BLaER1 (cell line): Measurements from ENCODE around the gene SWSAP1.

Experiments
- H3K27ac ChIP-seq: shearing (Covaris generic); formaldehyde crosslinking; 2 replicates; pipeline ENCODE4 v1.8.1; 2022
- H3K27me3 ChIP-seq: shearing (Covaris generic); formaldehyde crosslinking; 2 replicates; pipeline ENCODE4 v1.8.1; 2022
- H3K36me3 ChIP-seq: shearing (Covaris generic); formaldehyde crosslinking; 2 replicates; pipeline ENCODE4 v1.8.1; 2022
- H3K4me1 ChIP-seq: shearing (Covaris generic); formaldehyde crosslinking; 2 replicates; pipeline ENCODE4 v1.8.1; 2022
- H3K4me2 ChIP-seq: shearing (Covaris generic); formaldehyde crosslinking; 2 replicates; pipeline ENCODE4 v1.8.1; 2022
- H3K4me3 ChIP-seq: shearing (Covaris generic); formaldehyde crosslinking; 2 replicates; pipeline ENCODE4 v1.8.1; 2022
- H3K9ac ChIP-seq: shearing (Covaris generic); formaldehyde crosslinking; 2 replicates; pipeline ENCODE4 v1.8.1; 2022
- H3K9me3 ChIP-seq: shearing (Covaris generic); formaldehyde crosslinking; 2 replicates; pipeline ENCODE4 v1.8.1; 2022
- H4K20me1 ChIP-seq: shearing (Covaris generic); formaldehyde crosslinking; 2 replicates; pipeline ENCODE4 v1.8.1; 2022
- Cebpa-rat ChIP-seq: shearing (Covaris generic); IDR thresholded peaks from 2 replicates; pipeline ENCODE4 v1.8.1; 2022

The SWSAP1 gene

GRCh38 chr19:11387162-11388034 lies 12.9 kb downstream of the SWSAP1 start:
- Histone ChIP-seq H3K9ac (peak overlapping the region; percentile 12; the same call in 1 of the 2 replicates), H3K27me3 (peaks cover 5% of the 10 kb centered on the region; the same call in 1 of the 2 replicates), H3K9me3 (peaks cover 11% of the 10 kb centered on the region), H3K4me1 (peaks cover 40% of the 10 kb centered on the region), H4K20me1 (no peaks in the 10 kb centered on the region; the same call in 1 of the 2 replicates), H3K36me3 (no peaks in the 10 kb centered on the region), H3K4me2 (peak overlapping the region; percentile 72), H3K4me3 (no peak overlapping the region), H3K27ac (no peak overlapping the region)
- TF ChIP-seq Cebpa-rat, result no peak

DNA sequence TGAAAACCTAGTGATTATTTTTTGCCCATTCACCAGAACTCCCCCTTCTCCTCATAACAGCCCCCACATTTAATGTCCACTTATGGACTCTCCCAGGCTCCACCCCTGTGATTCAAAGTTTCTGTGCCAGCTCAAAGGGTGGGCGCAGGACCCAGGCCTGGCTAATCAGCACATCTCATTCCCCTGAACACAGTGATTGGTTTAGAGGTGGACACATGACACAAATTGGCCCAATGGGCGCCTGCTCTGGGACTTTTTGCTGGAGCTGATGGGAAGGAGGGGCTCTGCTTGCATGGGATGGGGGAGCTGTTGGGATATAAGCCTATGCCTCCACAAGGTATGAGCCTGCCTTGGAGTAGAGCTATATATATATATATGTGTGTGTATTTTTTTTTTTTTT lies 15.9 kb downstream of the SWSAP1 start:
- no peak overlapping the region for H3K4me2 ChIP-seq
- H4K20me1 ChIP-seq, result no peaks in the 10 kb centered on the region
- no peak for TF ChIP-seq Cebpa-rat
- no peak overlapping the region for H3K4me3 ChIP-seq
- H3K4me1 ChIP-seq, result peaks cover 15% of the 10 kb centered on the region
- no peaks in the 10 kb centered on the region for H3K27me3 ChIP-seq
- H3K36me3 ChIP-seq, result no peaks in the 10 kb centered on the region
- no peak overlapping the region for H3K9ac ChIP-seq
- H3K27ac ChIP-seq, result no peak overlapping the region
- peaks cover 11% of the 10 kb centered on the region for H3K9me3 ChIP-seq

- H3K27me3 ChIP-seq, result no peaks in the 10 kb centered on the region
- H3K27ac ChIP-seq, result no peak overlapping the region
- H3K4me1 ChIP-seq, result peaks cover 15% of the 10 kb centered on the region
- H3K4me3 ChIP-seq, result no peak overlapping the region
- H3K9ac ChIP-seq, result no peak overlapping the region
- H3K36me3 ChIP-seq, result no peaks in the 10 kb centered on the region
- TF ChIP-seq Cebpa-rat, result no peak
- peaks cover 11% of the 10 kb centered on the region for H3K9me3 ChIP-seq
- H3K4me2 ChIP-seq, result no peak overlapping the region
- no peaks in the 10 kb centered on the region for H4K20me1 ChIP-seq
Observed at GRCh38 chr19:11390933-11391680, 16.6 kb downstream of the SWSAP1 start.

- Histone ChIP-seq H3K27ac (no peak overlapping the region), H3K27me3 (no peaks in the 10 kb centered on the region), H4K20me1 (no peaks in the 10 kb centered on the region), H3K9me3 (no peaks in the 10 kb centered on the region), H3K36me3 (no peaks in the 10 kb centered on the region), H3K4me3 (no peak overlapping the region), H3K4me2 (no peak overlapping the region), H3K9ac (no peak overlapping the region), H3K4me1 (no peaks in the 10 kb centered on the region)
- TF ChIP-seq Cebpa-rat, result no peak
Observed at GRCh38 chr19:11397089-11397610, 22.7 kb downstream of the SWSAP1 start.

GRCh38 chr19:11399667-11400066 lies 25.2 kb downstream of the SWSAP1 start:
- Histone ChIP-seq H3K36me3 (no peaks in the 10 kb centered on the region), H3K27ac (no peak overlapping the region), H3K4me3 (no peak overlapping the region), H3K27me3 (no peaks in the 10 kb centered on the region), H3K4me2 (no peak overlapping the region), H3K9me3 (no peaks in the 10 kb centered on the region), H3K4me1 (no peaks in the 10 kb centered on the region), H4K20me1 (no peaks in the 10 kb centered on the region), H3K9ac (no peak overlapping the region)
- TF ChIP-seq Cebpa-rat, result no peak

DNA sequence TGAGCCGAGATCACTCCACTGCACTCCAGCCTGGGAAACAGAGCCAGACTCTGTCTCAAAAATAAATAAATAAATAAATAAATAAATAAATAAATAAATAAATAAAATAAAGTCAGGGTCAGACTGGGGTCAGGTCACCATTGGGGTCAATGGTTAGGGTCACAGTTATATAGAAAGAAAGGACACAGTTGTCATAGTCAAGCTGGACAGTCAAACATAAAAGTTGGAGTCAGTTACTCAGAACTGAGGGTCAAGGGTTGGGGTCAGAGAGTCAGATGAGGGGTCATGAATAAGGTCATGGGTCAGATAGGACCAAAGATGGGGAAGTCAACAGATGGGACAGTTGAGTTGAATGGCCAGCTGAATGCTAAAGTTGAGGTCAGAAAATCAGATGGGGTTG lies 26.3 kb downstream of the SWSAP1 start:
- no peaks in the 10 kb centered on the region for H3K27me3 ChIP-seq
- no peaks in the 10 kb centered on the region for H3K9me3 ChIP-seq
- no peaks in the 10 kb centered on the region for H3K36me3 ChIP-seq
- no peaks in the 10 kb centered on the region for H4K20me1 ChIP-seq
- H3K4me2 ChIP-seq, result no peak overlapping the region
- TF ChIP-seq Cebpa-rat, result no peak
- no peak overlapping the region for H3K9ac ChIP-seq
- no peak overlapping the region for H3K27ac ChIP-seq
- H3K4me1 ChIP-seq, result no peaks in the 10 kb centered on the region
- no peak overlapping the region for H3K4me3 ChIP-seq

GRCh38 chr19:11401808-11402543 lies 27.5 kb downstream of the SWSAP1 start:
- TF ChIP-seq Cebpa-rat, result no peak
- Histone ChIP-seq H3K27me3 (peaks cover 4% of the 10 kb centered on the region; the same call in 1 of the 2 replicates), H3K4me1 (no peaks in the 10 kb centered on the region), H4K20me1 (no peaks in the 10 kb centered on the region), H3K27ac (no peak overlapping the region), H3K4me3 (no peak overlapping the region), H3K9ac (no peak overlapping the region), H3K36me3 (no peaks in the 10 kb centered on the region), H3K4me2 (no peak overlapping the region), H3K9me3 (no peaks in the 10 kb centered on the region)

- no peak overlapping the region for H3K9ac ChIP-seq
- H3K4me2 ChIP-seq, result peak overlapping the region; percentile 17; the same call in 1 of the 2 replicates
- no peak for TF ChIP-seq Cebpa-rat
- no peaks in the 10 kb centered on the region for H3K4me1 ChIP-seq
- no peaks in the 10 kb centered on the region for H4K20me1 ChIP-seq
- no peak overlapping the region for H3K4me3 ChIP-seq
- H3K27ac ChIP-seq, result no peak overlapping the region
- H3K9me3 ChIP-seq, result no peaks in the 10 kb centered on the region
- peaks cover 4% of the 10 kb centered on the region; the same call in 1 of the 2 replicates for H3K27me3 ChIP-seq
- H3K36me3 ChIP-seq, result no peaks in the 10 kb centered on the region
Observed at GRCh38 chr19:11404588-11405222, 30.2 kb downstream of the SWSAP1 start.
